GM21825 (cell line): ENCODE results near the gene TMEM258.

Experiments used
- ATAC-seq: cut with Tn5 transposase; IDR thresholded peaks from one replicate; pipeline ENCODE4 v1.9.1; 2021; ENCODE audit warnings: mild to moderate bottlenecking, moderate library complexity; ENCODE audit not compliant: unreplicated experiment

The TMEM258 gene

DNA sequence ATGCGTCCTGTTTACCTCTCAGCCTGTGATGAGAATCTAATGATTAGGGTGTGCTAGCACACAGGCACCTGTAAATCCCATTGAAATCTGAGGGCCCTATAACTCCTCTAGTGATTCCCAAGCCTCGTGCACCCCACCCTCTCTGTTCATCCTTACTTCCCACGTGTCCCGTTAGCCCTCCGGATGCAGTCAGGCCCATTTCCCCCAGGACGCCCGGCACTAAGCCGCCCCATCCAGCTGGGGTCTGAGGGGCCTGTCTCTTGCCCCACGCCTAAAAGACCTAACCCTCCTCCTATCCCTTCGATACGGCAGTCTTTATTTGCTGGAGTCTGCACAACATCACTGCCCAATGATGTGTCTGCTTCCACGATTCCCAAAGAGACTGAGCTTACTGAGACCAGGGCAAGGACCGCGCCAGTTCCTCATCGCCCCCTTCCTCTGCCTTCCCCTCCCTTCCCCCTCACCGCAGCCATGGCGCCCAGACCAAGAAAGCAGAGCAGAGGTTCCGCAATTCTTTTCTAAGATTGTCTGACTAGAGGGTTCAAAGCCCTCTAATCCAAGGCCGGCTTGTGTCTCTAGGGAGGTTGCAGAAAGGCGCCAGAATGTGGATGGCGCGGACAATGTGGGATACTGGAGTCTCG is 34.7 kb upstream of the TMEM258 start:
- ATAC-seq: no peak

DNA sequence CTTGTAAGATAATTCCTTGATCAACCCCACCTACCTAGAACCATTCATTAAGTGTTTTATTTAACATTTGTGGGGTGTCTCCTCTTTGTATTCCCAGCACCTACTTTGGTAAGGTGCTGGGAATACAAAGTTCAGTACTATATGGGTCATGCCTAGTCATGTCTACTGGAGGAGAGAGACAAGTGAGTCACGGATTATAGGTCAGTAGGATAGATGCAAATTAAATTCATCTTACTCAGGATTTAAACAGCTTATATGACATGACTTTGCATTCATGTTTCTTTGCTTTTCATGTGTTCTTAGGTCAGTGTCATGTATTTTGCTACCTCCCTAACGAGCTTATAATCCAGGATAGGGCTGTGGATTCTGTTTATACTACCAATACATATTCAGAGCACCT is 27.8 kb upstream of the TMEM258 start:
- no peak for ATAC-seq

DNA sequence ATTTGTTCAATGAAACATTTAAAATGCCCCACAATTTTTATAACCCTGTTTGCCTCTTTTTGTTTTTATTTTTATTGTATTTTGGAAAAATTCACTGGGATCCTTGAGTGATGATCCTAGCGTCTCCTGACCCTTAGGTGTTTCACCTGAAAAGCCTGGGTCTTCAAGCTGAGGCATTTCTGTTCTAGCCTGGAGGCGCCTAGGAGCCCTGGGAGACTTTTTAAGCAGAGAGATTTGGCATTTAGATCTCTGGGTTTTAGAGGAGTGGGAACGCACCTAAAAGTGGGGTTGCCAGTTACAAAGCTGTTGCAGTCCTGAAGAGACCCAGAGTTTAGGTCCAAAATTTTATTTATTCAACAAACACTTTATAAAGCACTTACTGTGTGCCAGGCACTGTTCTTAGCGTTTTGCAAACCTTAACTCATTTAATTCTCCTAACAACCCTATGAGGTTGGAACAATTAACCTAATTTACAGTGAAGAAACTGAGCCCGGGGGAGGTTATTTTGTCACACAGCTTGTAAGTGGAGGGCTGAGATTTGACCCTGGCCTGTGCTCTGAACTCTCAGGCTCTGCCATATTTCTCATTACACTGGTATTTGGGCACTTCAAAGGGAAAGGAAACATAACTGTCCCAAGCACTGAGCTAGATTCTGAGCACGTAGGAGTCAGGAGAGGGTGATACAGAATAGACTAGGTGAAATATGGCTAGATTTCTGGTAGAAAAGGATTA is 25.2 kb upstream of the TMEM258 start:
- ATAC-seq: no peak

DNA sequence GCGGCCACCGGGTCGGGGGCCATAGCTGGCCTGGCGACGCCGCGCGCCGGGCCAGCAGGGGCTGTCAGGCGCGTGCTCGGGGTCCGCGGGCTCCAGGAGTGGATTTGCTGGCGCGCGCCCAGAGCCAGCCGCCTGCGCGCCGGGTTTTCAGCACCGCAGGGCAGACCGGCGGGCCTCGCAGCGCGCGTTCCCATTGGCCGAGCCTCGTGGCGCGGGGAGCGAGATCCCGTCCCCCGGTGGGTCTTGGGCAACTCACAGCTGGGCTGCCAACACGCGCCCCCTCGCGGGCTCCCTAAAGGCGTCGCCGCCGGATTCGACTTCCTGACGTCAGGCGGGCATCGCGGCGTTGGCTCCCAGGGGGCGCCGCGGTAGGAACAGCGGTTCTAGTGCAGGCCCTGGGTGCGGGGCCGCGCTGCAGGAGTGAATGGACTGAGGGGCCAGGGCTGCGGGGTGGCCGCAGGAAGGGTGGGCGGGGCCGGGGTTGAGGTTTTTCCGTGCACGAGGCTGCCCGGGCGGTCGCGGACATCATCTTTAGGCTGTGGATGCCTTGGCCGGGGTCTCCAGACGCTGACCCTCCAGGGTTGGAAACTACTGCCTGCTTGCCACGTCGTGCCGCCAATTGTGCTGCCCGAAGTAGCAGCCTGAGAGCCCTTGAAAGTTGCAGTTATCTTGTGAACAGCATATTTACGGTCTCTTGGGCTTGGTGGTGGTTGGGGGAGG is 24.5 kb upstream of the TMEM258 start, which contains the start of gene FADS1:
FADS1 (minus strand) TSS at position 268 of the 720 bp plus-strand sequence; CDS start at position 194, 74 bp downstream.
- peak; percentile 59 for ATAC-seq

DNA sequence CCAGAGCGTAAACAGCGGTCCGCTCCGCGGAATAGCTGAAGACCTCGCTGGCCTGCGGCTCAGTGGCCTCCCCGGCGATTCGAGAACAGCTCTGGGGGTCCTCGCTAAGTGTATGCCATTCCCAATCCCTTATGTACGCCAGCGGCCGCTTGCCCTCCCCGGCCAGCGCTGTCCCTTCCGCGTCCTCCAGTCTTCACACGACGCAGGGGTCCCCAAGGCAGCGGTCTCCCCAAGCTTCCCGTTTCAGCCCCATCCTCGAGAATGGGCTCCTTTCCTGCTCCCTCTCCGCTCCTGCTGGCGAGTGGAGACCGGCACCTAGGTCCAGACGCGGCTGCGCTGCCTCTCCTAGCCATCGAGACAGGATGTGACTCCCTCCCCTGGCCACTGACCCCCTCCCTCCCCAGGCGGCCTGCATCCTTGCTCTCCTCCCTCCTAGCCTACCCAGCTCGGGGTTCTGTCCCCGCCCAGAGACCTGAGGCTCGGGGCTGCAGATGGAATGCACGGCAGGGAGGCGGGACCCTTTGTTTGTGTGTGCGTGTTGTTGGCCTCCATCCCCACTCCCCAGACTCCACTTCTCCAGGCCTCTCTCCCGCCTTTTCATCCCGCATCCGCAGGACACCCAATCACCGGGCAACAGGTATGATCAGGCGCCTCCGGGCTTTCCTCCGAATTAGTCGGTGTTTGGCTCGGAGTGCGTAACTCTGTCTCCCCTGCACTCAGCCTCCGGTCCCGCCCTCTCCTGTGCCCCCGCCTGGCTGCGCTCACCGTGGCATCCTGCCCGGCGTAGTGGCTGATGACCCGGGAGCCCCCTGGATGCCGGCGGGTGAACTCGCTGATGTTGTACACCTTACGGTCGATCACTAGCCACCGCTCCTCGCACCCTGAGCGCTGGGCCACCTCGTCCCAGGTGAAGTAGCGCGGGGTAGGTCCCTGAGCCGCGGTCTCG is 23.7 kb upstream of the TMEM258 start:
- peak; percentile 28 for ATAC-seq

DNA sequence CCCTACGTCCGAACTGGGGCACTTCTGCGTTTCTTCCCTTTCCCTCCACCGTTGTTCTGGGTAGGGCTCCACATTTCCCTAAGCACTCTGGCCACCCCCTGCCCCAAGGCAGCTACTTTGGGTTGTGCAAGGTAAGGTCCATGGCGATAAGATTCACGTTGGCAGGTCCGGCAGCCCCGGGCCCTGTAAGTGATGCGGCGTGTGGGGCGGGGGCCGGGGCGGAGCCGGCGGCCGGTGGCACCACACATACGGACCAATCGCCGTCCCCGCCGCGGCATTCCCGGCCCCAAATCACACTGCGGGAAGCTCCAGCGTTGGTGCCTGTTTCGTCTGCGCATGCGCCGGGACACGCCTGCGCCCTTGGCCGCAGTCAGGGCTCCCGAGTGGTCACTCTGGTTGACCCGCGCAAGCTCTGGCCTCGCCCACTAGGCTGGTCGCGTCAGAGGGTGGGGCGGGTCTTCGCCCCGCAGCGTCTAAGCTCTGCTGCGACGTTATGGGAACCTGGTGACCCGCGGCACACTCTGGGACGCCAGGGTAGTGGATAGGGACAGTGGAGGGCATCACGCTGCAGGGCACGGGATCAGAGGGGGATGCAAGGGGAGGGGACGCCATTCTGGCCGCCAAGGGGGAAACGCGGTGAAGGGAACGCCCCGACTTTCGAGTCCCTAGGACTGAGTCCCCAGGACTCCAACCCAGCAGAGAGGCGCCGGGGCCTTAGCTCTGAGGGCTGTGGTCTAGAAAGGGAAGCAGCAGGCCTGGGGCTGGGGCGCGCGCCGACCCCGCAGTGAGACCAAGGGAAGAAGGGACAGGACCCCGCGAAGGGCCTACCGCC is 22.8 kb upstream of the TMEM258 start:
- ATAC-seq: peak; percentile 43

DNA sequence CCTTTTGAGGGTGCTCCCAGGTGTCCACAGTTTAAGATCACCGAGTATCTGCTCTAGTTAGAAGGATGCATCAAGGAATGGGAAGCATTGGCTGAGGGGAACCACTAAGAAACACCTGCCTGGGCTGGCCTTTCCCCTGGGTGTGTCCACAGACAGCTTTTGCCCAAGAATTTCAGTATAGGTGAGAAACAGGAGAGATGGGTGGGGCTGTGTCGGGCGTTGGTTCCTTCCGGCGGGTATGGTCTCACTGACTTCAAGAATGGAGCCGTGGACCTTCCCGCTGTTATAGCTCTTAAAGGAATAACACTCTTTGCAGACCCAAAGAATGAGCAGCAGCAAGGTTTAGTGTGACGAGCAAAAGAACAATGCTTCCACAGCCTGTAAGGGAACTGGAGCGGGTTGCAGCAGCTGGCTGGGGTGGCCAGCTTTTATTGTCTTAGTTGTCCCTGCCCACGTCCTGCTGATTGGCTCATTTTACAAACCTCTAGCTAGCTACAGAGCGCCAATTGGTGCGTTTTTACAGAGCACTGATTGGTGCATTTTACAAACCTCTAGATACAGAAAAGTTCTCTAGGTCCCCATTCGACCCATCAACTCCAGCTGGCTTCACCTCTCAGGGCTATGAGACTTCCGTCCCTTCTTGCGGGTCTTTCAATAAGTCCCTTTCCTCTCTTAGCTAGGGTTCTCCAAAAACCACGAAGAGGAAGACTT is 22.0 kb upstream of the TMEM258 start:
- ATAC-seq: no peak

DNA sequence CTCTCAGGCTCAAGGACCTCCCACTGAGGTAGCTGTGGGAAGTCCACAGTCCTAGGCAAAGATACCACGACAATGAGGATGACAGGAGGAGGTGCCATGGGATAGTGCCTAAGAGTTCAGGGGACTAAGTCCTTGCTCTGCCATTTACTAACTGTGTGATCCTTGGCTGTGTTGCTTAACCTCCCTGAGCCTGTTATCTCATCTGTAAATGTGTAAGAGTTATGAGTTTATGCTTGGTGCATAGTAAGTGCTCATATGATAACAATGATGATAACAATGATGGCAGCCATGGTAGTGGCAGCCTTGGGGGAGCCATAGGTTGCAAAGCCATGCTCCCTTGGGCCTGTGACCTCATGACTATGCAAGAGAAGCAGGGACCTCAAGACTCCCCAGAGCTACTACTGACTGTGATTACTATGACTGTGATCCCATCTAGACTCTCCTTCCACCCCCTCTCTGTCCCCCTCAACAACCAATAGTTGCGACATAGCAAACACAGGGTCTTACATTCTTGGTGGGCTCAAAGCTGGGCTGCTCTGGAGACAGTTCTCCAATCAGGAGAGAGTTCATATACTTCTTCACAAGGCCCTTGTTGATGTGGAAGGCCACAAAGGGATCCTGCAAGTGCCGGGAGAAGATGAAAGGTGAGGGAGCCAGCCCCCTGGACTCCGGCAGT is 20.5 kb upstream of the TMEM258 start:
- no peak for ATAC-seq

DNA sequence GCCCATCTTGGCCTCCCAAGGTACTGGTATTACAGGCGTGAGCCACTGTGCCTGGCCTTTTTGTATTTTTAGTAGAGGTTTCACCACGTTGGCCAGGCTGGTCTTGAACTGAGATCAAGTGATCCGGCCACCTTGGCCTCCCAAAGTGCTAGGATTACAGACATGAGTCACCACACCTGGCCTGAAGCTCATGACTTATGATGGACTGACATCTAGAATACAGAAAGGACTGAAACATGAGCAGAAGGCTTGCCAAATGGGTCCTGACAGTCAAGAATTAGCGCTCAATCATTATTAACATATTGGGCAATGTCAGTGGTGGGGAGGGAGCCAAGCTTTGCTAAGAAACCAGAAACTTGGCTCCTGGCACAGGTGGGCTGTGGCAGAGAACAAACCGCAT is 19.4 kb upstream of the TMEM258 start:
- no peak for ATAC-seq

DNA sequence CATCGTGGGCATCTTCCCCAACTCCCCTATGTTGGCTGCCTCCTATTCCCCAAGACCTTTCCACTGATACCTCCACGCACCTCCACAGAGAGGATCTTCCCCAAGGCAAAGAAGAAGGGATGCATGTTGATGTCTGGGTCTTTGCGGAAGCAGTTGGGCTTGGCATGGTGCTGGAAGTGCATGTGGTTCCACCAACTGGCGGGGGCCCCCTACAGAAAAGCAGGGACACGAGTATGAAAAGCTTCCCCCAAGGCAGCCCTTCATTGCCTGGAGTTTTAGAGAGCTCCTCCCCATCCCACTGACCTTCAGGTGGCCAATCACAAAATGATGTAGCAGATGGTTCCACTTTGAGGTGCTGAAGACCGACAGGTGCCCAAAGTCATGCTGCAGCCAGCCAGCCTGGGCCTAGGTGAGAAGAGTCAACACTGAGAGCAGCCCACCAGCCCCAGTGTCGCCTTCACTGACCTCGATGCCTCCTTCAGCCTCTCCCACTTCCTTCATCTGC is 18.3 kb upstream of the TMEM258 start:
- no peak for ATAC-seq

DNA sequence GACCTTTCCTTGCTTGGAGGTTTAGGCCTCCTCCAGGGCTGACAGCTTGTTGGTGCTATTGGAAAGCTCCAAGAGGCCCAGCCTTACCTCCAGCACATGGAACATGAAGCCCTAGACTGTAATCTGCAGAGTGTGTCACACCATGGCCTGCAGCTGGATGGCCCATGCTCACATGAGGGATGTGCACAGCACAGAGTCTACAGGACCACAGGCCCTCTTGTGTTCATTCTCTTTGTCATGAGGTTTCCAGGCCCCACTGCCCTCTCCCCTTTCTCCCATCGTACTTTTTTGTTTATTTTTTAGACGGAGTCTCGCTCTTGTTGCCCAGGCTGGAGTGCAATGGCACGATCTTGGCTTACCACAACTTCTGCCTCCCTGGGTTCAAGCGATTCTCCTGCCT is 14.4 kb upstream of the TMEM258 start:
- no peak for ATAC-seq

DNA sequence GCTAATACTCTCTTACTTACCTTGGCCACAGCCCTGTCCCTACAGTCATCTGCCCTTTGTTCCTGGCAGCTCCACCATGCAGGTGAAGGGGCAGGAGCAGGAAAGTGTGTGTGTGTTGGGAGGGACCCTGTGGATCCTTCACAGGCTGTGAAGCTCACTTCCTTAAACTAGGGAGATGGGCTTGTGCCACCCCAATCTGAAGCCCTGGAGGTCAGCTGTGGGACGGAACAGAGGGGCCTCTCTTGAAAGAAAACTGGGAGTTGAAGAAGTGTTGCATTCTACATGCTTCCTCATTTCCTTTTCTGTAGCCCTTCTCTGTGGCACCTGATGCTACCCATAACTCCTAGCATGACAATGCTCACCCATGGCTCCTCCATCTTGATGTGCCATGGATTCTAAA is 12.7 kb upstream of the TMEM258 start:
- no peak for ATAC-seq

DNA sequence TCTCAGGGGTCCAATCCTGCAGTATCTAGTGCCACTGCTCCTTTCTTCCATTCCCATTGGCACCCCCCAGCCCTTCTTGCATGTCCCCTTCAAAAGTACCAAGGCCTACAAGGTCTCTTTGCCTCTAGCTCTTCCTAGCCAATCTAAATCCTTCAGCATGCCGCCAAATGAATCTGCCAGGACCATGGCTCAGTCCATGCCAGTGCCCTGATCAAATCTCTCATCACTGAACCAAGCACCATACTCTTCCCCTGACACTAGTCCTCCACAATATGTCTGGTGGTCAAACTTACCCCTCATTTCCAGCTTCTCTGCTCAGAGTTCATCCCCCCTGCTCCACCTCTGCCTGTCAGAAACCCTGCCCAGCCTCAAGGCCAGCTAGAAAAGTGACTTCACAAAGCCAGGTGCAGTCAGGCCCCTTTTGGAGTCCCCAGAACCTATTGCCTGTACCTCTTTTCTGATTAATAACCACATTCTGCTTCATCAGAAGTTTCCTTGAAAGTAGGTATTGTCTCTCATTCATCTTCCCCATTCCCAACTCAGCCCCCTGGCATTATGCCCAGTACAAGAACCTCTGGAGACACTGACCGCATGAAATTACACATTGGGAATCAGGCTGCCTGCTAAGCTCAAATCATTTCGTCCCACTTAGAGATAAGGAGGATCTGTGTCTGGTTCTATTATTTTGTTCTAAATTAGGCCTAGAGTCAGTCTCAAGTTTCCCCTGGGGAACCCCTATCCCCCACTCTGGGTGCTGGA is 11.7 kb upstream of the TMEM258 start:
- ATAC-seq: no peak

DNA sequence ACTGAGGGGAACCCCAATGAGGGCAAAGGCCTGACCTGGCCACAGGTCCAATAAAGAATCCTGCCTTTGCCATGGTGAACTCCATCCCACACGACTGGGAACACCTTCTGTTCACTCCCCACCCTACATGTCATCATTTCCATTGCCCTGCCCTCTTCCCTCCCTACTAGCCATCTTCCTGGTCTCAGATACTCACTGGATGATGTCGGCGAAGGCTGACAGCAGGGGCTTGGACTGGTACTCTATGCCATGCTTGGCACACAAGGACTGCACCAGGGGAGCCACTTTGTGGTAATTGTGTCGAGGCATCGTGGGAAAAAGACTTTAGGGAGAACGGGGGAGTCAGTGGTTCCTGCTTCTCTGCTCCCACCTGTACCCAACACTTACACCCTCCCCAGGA is 10.2 kb upstream of the TMEM258 start:
- ATAC-seq: no peak

DNA sequence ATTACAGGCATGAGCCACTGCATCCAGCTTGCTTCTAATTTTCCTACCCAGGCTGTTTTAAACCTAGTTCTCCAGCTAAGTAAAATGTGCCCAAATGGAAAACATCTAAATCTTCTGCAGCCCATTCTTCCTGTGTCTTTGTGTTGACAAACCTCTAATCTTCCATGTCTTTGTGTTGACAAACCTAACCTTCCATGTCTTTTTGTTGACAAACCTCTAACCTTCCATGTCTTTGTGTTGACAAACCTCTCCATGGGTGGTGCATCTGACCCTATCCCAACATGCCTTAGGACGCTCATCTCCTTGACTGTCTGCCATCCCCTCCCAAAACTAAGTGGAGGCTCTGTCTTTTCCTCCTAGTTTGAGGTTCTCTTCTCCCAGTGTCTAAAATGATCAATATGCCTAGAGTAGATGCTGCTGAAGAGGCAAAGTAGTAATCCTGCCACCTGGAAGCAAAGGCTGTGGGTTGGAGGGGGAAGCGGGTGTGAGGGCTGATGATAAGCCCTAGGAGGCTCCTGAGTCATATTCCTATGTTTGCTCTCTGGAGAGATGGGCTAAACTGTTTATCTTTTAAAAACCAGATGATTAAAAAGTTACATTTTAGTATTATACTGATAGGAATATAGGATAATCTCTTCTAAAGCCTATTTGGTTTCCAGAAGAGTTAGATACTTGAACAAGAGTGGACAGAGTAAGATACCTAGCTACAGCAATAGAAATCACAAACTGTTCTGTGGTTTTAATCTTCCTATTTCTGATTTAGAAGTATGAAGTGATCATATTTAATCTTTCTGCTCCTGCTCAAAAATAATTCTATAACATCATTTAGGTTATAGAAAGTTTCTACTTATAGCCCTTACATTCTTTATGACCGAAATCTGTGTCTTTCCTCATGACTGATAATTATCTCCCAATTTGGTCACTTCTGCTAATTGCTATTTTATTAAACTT is 8.2 kb upstream of the TMEM258 start:
- ATAC-seq: no peak

DNA sequence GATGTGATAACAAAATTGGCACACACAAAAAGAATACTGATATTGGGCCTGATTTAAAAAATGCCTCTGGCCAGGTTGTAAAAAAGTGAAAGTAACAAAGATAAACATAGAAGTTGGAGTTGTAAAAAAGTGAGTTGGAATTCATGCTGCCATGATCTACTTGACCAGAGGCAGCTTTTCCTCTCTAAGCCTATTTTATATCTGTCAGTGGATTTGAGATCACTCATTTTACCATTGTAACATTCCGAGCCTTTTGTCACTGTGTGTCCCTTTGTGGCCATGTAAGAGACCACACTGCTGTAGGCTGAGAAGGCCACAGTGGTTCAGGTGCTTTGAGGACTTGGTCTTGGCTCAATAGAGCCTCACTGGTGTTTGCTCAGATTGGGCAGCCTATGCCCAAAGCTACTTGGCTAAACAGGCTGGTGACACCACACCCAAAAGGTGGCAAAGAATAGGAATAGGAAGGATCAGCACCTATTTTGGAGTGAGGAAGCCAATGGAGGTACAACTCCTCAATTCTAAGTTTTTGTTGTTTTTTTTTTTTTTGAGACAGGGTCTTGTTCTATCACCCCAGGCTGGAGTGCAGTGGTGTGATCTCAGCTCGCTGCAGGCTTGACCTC is 7.4 kb upstream of the TMEM258 start:
- ATAC-seq: no peak
